Astrocyte of the spinal cord (primary cell): ENCODE results near the gene PIAS1.

ENCODE experiments used
- DNase-seq: peaks from one replicate; pipeline ENCODE4 v3.0.0; 2011; ENCODE audit warnings: low read depth, low spot score
- H3K4me3 ChIP-seq: 2 replicates; pipeline ENCODE4 v1.5.1; 2011; ENCODE audit warnings: low read depth, mild to moderate bottlenecking, low read length, moderate library complexity
- in situ Hi-C: cut with HindIII; loops from 2 replicates; pipeline ENCODE4 v1.10.0; 2017; ENCODE audit warnings: low sequenced_read_pairs
- TF ChIP-seq, protein P1 (sequence below): IDR thresholded peaks from 2 replicates; pipeline ENCODE4 v1.5.1; 2012; ENCODE audit warnings: low read depth, mild to moderate bottlenecking, low read length, inconsistent platforms

The PIAS1 gene

DNA sequence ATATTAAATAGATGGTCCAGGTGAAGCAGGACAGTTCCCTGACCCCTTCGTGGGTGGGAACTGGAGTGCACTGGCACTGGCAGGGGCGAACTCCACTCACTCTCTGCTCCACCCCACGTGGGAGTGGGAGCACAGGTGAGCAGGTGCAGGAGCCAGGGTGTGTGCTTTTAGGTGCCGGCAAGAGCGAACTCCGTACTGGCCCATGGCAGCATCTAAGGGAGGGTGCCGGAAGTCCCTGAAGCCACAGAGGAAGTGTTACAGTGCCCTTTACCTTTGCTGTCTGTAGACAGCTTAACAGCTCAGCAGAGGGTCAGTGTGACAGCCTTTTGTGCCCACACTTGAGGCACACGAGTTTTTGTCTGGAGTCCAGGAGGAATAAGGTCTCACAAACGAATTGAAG, 26.7 kb upstream of the PIAS1 start:
- TF ChIP-seq, protein P1, sequence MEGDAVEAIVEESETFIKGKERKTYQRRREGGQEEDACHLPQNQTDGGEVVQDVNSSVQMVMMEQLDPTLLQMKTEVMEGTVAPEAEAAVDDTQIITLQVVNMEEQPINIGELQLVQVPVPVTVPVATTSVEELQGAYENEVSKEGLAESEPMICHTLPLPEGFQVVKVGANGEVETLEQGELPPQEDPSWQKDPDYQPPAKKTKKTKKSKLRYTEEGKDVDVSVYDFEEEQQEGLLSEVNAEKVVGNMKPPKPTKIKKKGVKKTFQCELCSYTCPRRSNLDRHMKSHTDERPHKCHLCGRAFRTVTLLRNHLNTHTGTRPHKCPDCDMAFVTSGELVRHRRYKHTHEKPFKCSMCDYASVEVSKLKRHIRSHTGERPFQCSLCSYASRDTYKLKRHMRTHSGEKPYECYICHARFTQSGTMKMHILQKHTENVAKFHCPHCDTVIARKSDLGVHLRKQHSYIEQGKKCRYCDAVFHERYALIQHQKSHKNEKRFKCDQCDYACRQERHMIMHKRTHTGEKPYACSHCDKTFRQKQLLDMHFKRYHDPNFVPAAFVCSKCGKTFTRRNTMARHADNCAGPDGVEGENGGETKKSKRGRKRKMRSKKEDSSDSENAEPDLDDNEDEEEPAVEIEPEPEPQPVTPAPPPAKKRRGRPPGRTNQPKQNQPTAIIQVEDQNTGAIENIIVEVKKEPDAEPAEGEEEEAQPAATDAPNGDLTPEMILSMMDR: no peak

DNA sequence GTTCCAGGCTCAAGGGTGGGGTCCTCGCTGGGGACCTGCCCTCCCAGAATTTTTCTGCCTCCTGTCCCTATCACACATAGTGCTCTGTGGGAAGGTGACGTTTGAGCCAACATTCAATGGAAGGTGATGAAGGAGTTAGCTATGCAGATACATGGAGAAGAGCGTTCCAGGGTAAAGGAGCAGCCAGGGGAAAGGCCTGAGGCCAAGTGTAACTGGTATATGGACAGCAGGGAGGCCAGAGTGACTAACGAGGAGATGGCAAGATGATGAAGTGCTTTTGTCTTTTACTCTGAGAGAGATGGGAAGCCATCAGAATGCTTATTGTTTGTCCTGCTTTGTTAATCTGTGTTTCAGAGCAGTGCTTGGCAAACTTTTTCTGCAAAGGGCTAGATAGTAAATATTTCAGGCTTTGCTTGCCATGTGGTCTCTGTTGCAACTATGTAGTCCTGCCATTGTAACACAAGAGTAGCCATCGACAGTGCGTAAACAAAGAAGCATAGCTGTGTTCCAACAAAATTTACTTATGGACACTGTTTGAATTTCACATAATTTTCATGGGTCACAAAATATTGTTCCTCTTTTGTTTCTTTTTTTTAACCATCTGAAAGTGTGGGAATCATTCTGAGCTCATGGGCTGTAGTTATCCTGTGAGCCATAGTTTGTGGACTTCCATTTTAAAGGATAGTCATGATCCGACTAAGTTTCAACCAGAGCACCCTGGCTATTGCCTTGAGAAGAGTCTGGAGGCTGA, 25.8 kb upstream of the PIAS1 start:
- TF ChIP-seq, protein P1: no peak
- H3K4me3 ChIP-seq: no peak overlapping the region
- in situ Hi-C loops: no loop called here
- DNase-seq: no peak

More for the DNA sequence above, 26.7 kb upstream of the PIAS1 start:
- no peak overlapping the region for H3K4me3 ChIP-seq
- no peak for DNase-seq
- in situ Hi-C loops: no loop called here

DNA sequence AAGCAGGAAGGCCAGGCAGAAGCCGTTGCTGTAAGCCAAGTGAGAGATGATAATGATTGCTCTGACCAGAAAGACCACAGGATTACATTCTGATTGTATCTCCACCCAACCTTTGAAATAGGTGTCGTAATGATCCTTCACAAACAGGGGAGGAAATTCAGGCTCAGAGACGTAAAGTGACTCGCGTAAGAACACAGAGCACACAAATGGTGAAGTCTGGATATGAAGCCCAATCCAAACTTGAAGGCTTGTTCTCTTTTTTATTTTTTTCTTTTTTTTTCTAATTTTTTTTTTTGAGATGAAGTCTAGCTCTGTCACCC, 25.3 kb upstream of the PIAS1 start:
- no peak overlapping the region for H3K4me3 ChIP-seq
- no peak for DNase-seq
- in situ Hi-C loops: no loop called here
- TF ChIP-seq, protein P1: no peak

DNA sequence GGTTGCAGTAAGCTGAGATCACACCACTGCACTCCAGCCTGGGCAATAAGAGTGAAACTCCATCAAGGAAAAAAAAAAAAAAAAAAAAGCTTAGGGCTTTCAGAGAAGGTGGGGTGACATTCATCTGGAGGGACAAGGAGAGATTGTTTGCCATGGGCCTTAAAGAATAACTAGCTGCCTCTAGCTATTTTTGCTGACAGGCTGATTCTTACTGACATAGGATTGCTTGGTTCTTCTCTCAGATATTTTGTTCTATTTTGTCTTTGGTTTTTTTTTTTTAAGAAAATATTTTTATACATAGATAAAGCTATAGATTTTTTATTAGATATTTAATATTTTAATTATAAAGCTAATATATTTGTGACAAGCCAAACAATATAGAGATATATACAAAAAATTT, 24.2 kb upstream of the PIAS1 start:
- in situ Hi-C loops: no loop called here
- H3K4me3 ChIP-seq: no peak overlapping the region
- DNase-seq: no peak
- TF ChIP-seq, protein P1: no peak

DNA sequence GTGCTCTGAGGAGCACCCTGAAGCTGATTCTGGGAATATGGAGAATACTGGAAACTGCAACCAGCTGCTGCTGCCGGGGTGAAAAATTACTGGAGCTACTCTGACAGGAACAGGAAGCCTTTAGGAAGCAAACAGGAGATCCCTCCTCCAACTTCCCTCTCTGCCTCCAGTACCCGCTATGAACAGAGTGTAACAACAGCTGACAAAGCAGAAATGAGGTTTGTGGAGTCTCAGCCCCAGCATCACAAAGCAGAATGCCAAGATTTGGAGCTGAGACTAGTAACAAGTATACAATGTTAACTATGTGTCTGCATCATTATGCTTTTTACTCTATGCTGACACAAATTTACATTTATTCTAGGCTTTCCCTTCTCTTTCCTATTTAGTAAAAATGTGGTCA, 22.7 kb upstream of the PIAS1 start:
- TF ChIP-seq, protein P1: no peak
- in situ Hi-C loops: no loop called here
- no peak overlapping the region for H3K4me3 ChIP-seq
- DNase-seq: no peak

DNA sequence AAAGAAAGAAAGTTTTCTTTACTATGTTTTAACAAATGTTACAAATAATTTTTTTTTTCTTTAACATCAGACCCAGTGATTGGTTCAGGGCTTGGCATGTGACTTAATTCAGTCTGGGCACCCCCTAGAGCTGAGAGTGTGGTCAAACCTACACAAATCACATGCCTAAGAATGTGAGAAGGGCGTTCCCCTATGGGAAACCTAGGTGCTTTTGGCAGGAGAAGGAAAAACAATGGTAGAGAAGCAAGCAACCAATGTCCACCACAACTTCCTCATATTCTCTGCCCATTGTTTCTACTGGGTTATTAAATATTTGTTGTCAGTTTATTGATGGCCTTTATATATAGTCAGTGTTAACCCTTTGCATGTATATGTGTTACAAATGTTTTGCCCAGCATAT, 21.4 kb upstream of the PIAS1 start:
- TF ChIP-seq, protein P1: no peak
- no peak overlapping the region for H3K4me3 ChIP-seq
- no peak for DNase-seq
- in situ Hi-C loops: no loop called here
